Measurements from ENCODE around the gene ZMYM1. TPM values are rescaled to one million over a fixed set of nuclear protein-coding genes. Genes with fewer than 3 reads are reported as not detected.
"Not testable (repeated sequence)": the region's sequence is repeated elsewhere in the genome, so short reads cannot be mapped to it uniquely, and the experiment has no call there.

ZMYM1 gene
- total RNA-seq, 1 donor from 2014 or later: 12.6 TPM

DNA sequence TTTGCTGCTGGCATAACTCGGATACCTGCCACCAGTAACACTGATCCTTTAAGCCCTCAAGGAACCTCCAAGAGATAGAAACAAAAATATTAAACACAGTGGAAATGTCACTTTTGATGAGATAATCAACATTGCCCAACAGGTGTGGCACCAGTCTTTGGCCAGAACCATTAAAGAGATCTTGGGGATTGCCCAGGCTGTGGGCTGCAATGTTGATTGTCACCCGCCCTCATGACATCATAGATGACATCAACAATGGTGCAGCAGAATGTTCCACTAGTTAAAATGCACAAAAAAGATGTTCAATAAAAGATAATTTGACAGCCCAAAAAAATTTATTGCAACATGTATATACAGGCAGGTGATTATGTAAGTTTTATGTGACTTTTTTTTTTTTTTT lies 20.2 kb upstream of the ZMYM1 start:
- no peaks in the 10 kb centered on the region for H3K9me3 ChIP-seq
- H3K4me1 ChIP-seq: no peaks in the 10 kb centered on the region
- H3K4me3 ChIP-seq: no peak overlapping the region
- H3K36me3 ChIP-seq: no peaks in the 10 kb centered on the region
- no peak for ATAC-seq
- TF ChIP-seq CTCF (IDR thresholded peaks at IDR 0.05): no peak
- H3K27me3 ChIP-seq (ENCODE audit: low read depth): no peaks in the 10 kb centered on the region
- intact Hi-C loops (cut with DNase I): no loop called here
- no peak for DNase-seq
- no peak overlapping the region for H3K27ac ChIP-seq

DNA sequence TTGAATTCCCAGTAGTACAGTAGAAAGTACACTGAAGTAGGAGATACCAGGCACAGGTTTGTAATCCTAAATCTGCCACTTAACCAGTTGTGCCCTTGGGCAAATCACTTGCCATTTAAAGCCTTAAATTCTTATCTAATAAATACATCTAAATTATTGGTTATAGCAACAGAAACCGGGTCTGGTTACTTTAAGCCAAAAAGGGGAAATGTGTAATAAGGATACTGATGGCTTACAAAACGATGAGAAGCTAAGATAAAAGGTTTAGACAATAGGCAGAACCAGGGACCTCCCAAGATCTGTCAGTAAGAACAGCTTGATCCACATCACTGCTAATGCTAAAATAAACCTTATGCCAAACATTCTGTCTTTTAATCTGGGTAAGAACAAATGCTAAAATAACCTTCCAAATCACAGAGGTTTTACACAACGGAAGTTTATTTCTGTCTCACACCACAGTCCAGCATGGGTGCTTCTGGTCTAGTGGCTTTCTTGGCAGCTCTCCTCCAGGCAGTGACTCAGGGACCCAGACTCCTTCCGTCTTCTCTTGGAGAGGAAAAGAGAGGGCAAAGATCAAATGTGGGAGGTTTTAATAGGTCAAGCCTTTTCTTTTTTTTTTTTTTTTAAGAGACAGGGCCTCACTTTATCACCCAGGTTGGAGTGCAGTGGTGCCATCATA lies 16.5 kb upstream of the ZMYM1 start:
- no peaks in the 10 kb centered on the region for H3K4me1 ChIP-seq
- DNase-seq (no peak), ATAC-seq (no peak)
- no peaks in the 10 kb centered on the region for H3K27me3 ChIP-seq (ENCODE audit: low read depth)
- intact Hi-C loops (cut with DNase I): no loop called here
- no peaks in the 10 kb centered on the region for H3K9me3 ChIP-seq
- H3K4me3 ChIP-seq: no peak overlapping the region
- H3K36me3 ChIP-seq: no peaks in the 10 kb centered on the region
- no peak for TF ChIP-seq CTCF (IDR thresholded peaks at IDR 0.05)
- H3K27ac ChIP-seq: no peak overlapping the region

- Histone ChIP-seq H3K27ac (no peak overlapping the region), H3K4me1 (no peaks in the 10 kb centered on the region), H3K4me3 (no peak overlapping the region), H3K36me3 (no peaks in the 10 kb centered on the region), H3K27me3 (ENCODE audit: low read depth) (no peaks in the 10 kb centered on the region), H3K9me3 (no peaks in the 10 kb centered on the region)
- intact Hi-C loops (cut with DNase I): no loop called here
- ATAC-seq (no peak), DNase-seq (no peak)
- no peak for TF ChIP-seq CTCF (IDR thresholded peaks at IDR 0.05)
Observed at GRCh38 chr1:35064265-35064664, 14.9 kb upstream of the ZMYM1 start.

DNA sequence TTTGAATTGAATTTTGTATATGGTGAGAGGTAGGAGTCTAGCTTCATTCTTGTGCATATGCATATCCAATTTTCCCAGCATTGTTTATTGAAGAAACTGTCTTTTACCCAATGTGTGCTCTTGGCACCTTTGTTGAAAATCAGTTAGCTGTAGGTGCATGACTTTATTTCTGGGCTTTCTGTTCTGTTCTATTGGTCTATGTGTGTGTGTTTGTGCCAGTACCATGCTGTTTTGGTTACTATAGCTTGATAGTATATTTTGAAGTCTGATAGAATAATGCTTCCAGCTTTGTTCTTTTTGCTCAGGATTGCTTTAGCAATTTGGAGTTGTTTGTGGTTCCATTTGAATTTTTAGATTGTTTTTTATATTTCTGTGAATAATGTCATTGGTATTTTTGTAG lies 9.4 kb upstream of the ZMYM1 start:
- Histone ChIP-seq H3K36me3 (no peaks in the 10 kb centered on the region), H3K27ac (no peak overlapping the region), H3K4me1 (no peaks in the 10 kb centered on the region), H3K4me3 (no peak overlapping the region), H3K27me3 (ENCODE audit: low read depth) (no peaks in the 10 kb centered on the region), H3K9me3 (no peaks in the 10 kb centered on the region)
- intact Hi-C loops (cut with DNase I): no loop called here
- DNase-seq (no peak), ATAC-seq (no peak)
- no peak for TF ChIP-seq CTCF (IDR thresholded peaks at IDR 0.05)

GRCh38 chr1:35073265-35073811 lies 5.8 kb upstream of the ZMYM1 start:
- Histone ChIP-seq H3K27me3 (ENCODE audit: low read depth) (no peaks in the 10 kb centered on the region), H3K9me3 (no peaks in the 10 kb centered on the region), H3K4me1 (no peaks in the 10 kb centered on the region), H3K4me3 (no peak overlapping the region), H3K27ac (no peak overlapping the region), H3K36me3 (no peaks in the 10 kb centered on the region)
- no peak for TF ChIP-seq CTCF (IDR thresholded peaks at IDR 0.05)
- intact Hi-C loops (cut with DNase I): no loop called here
- DNase-seq: no peak
- no peak for ATAC-seq

DNA sequence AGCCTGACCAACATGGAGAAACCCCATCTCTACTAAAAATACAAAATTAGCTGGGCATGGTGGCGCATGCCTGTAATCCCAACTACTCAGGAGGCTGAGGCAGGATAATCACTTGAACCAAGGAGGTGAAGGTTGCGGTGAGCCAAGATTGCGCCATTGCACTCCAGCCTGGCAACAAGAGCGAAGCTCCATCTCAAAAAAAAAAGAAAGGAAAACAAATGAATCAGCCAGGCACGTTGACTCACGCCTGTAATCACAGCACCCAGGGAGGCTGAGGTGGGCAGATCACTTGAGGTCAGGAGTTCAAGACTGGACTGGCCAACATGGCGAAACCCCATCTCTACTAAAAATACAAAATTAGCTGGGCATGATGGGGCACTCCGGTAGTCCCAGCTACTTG lies 2.8 kb upstream of the ZMYM1 start:
- H3K9me3 ChIP-seq; H3K4me3 ChIP-seq; H3K27ac ChIP-seq; H3K36me3 ChIP-seq; H3K27me3 ChIP-seq (ENCODE audit: low read depth); ATAC-seq; DNase-seq; intact Hi-C loops (cut with DNase I): not testable (repeated sequence)
- H3K4me1 ChIP-seq: peaks cover 16% of the 10 kb centered on the region
